Fibroblast of mammary gland (primary cell): ENCODE data around the gene GLI1.
"Not testable (repeated sequence)": the region's sequence is repeated elsewhere in the genome, so short reads cannot be mapped to it uniquely, and the experiment has no call there.

Experiments used
- DNase-seq: peaks from one replicate; pipeline ENCODE4 v3.0.0-alpha.2; 2010; ENCODE audit warnings: low read depth
- H3K4me3 ChIP-seq: 2 replicates; pipeline ENCODE4 v1.5.1; 2011; ENCODE audit warnings: low read depth, mild to moderate bottlenecking, low read length, moderate library complexity; ENCODE audit not compliant: control insufficient read depth
- TF ChIP-seq, protein P1 (sequence below): conservative IDR thresholded peaks from 2 replicates; pipeline ENCODE4 v1.5.1; 2011; ENCODE audit warnings: low read depth, low read length, inconsistent platforms; ENCODE audit not compliant: control insufficient read depth, insufficient read depth

The GLI1 gene

DNA sequence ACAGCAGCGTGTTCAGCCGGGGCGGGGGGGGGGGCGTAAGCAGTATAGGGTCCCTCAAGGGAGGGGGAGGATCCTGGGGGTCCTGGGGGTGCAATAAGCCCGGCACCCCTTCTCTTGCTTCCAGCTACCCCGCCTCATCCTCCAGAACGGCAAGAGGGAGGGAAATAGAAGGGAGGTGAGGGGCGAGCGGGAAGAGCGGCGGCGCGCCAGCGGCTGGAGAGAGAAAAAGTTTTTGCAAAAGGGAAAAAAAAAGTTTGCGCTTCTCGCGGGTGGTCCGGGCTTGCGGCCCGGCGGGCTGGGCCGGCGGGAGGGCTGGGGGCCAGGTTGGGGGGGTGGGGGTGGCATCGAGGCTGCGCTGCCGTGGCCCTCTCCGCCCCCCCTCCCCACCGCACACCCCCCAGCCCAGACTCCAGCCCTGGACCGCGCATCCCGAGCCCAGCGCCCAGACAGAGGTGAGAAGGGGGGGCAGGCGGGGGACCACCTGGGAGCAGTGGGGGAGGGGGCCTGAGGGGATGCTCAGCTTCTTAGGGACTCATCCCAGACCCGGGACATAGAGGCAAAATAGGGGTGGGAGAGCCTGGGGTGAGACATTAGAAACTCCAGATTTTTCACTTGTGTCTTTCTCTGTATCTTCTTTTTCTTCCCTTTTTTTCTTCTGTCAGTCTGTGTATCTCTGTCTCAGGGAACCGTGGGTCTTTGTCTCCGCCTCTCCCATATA lies at the start of gene GLI1:
Gene GLI1, plus strand, starts transcription at position 36 of the 718 bp plus-strand sequence. CDS start 3,907 bp downstream, outside the sequence.
- H3K4me3 ChIP-seq, result peak within 1 kb of the TSS; percentile 79
- TF ChIP-seq, protein P1, sequence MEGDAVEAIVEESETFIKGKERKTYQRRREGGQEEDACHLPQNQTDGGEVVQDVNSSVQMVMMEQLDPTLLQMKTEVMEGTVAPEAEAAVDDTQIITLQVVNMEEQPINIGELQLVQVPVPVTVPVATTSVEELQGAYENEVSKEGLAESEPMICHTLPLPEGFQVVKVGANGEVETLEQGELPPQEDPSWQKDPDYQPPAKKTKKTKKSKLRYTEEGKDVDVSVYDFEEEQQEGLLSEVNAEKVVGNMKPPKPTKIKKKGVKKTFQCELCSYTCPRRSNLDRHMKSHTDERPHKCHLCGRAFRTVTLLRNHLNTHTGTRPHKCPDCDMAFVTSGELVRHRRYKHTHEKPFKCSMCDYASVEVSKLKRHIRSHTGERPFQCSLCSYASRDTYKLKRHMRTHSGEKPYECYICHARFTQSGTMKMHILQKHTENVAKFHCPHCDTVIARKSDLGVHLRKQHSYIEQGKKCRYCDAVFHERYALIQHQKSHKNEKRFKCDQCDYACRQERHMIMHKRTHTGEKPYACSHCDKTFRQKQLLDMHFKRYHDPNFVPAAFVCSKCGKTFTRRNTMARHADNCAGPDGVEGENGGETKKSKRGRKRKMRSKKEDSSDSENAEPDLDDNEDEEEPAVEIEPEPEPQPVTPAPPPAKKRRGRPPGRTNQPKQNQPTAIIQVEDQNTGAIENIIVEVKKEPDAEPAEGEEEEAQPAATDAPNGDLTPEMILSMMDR, result no peak
- no peak for DNase-seq

DNA sequence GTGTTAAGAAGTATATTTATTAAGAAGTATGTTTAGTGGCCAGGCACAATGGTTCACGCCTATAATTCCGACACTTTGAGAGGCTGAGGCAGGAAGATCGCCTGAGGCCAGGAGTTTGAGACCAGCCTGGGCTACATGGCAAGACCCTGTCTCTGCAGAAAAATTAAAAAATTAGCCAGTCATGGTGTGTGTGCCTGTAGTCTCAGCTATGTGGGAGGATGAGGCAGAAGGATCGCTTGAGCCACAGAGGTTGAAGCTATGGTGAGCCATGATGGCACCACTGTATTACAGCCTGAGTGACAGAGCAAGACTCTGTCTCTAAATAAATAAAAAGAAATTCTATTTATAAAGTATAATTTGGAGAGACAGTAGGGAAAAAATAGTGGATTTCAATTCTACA lies 49.1 kb upstream of the GLI1 start:
- H3K4me3 ChIP-seq, result no peak overlapping the region
- no peak for DNase-seq
- TF ChIP-seq, protein P1, result no peak

DNA sequence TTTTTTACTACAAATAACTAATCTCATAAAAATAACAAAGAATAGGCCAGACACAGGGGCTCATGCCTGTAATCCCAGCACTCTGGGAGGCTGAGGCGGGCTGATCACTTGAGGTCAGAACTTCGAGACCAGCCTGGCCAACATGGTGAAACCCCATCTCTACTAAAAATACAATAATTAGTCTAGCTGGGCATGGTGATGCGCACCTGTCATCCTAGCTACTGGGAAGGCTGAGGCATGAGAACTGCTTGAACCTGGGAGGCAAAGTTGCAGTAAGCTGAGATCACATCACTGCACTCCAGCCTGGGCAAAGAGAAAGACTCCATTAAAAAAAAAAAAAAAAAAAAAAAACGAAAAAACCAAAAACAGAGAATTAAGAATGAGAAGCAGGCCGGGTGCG lies 45.4 kb upstream of the GLI1 start:
- not testable (repeated sequence) for H3K4me3 ChIP-seq, DNase-seq

DNA sequence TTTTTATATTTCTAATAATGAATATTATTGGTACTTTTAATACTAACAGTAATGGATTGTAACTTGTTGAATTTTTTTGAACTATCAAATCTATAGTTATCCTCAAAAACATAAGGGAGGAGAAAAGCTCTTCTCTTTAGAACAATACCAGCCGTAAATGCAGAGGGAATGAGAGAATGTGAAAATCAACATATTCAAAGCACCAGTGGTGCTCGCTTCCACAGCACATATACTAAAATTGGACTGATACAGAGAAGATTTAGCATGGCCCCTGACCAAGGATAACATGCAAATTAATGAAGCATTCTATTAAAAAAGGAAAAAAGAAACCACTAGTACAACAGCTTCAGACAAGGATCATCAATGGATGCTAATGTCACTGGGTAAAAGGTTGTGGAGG lies 44.5 kb upstream of the GLI1 start:
- DNase-seq, result no peak
- H3K4me3 ChIP-seq, result no peak overlapping the region
- TF ChIP-seq, protein P1, result no peak

DNA sequence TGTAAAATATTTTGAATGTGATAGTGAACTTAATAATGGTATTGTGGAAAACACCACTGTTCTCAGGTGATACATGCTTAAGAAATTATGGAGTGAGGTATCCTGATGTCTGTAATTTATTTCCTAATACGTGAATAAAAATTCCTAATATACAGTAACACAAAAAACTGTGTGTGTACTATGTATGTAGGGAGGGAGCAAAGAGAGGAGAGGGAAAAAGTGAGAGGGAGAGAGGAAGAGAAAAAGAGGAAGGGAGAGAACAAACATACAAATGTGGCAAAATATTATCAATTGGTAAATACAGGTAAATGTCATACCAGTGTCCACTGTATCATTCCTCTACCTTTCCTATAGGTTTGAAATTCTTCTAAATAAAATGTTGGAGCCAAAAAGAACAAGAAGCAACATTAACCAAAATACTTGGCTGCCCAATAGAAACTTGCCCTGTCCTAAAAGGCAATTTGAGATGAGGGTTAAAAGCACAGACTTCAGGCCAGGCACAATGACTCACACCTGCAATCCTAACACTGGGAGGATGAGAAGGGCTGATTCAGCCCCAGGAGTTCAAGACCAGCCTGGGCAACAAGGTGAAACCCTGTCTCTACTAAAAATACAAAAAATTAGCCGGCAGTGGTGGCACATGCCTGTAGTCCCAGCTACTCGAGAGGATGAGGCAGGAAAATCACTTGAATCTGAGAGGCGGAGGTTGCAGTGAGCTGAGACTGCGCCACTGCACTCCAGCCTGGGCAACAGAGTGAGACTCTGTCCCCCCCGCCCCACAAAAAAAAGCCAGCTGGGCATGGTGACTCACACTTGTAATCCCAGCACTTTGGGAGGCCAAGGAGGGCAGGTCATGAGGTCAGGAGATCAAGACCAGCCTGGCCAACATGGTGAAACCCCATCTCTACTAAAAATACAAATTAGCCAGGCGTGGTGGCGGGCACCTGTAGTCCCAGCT lies 43.3 kb upstream of the GLI1 start:
- H3K4me3 ChIP-seq, result no peak overlapping the region
- peak; percentile 59 for DNase-seq
- TF ChIP-seq, protein P1, result no peak

DNA sequence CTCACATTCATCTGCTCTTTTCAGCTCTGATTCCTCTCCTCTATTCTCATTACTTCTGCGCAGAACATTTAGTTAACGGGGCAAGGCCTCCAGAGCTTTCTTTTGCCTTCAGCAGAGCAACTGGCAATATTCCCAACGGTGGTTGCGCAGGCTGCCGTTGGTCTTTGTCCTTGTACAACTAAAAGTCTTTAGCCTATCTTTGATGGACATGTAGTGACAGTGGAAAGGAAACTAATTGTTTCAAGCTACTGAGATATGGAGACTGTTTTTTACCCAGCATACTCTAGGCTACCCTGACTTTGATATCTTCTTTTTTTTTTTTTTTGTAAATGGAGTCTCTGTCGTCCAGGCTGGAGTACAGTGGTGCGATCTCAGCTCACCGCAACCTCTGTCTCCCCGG lies 41.3 kb upstream of the GLI1 start:
- TF ChIP-seq, protein P1, result no peak
- H3K4me3 ChIP-seq, result no peak overlapping the region
- DNase-seq, result no peak

DNA sequence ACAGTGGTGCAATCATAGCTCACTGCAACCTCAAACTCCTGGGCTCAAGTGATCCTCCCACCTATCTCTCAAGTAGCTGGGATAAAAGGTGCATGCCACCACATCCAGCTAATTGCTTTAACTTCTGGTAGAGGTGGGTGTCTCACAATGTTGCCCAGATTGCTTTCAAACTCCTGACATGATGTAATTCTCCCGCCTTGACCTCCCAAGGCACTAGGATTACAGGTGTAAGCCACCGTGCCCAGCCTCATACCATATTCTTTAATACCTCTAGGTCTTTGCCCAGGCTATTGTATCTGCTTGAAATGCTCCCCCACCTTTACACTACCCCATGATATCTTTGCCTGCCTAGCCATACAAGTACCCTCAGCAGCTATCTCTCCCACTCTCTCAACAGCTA lies 40.1 kb upstream of the GLI1 start:
- no peak overlapping the region for H3K4me3 ChIP-seq
- DNase-seq, result no peak
- TF ChIP-seq, protein P1, result no peak
